ENCODE measurements around the gene EMX1.

EMX1 gene

DNA sequence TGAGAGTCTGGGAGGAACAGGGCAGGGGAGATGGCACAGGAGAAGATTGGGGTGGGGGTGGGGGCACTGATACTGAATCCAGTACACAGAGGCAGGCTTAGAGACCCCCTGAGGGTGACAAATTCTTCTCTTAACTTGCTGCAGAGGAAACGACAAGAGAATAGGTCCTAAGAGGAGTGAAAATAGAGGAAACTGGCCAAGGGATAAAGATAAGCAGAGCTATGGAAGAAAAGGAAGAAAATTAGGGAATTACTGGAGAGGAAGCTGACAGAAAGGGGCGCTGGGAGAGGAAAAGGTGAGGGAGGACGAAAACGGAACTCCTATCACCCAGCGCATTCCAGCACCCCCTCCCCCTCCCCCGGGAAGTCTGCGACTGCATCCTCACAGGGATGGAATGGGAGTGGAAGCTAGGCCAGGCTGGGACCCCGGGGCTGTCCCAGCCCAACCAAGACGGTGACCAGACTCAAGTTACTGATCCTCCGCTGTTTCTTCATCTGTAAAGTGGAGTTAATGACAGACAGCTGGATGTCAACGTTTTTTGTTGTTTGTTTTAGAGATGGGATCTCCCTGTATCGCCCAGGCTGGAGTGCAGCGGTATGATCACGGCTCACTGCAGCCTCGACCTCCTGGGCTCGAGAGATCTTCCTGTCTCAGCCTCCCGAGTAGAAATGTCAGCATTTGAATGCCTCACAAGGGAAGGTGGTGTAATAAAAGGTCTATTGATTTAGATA lies 2.6 kb upstream of the EMX1 start:
- H3K27ac ChIP-seq (ENCODE audit: low read length): no peak overlapping the region
- no peaks in the 10 kb centered on the region for H3K79me2 ChIP-seq (ENCODE audit: insufficient read depth, low read length)
- no peaks in the 10 kb centered on the region for H3K9me3 ChIP-seq (ENCODE audit: insufficient read depth, low read length, severe bottlenecking)
- peaks cover 9% of the 10 kb centered on the region for H3K27me3 ChIP-seq (ENCODE audit: insufficient read depth, low read length, poor library complexity)
- no peaks in the 10 kb centered on the region for H4K20me1 ChIP-seq (ENCODE audit: insufficient read depth, low read length)
- no peaks in the 10 kb centered on the region for H3K4me1 ChIP-seq (ENCODE audit: insufficient read depth, low read length)
- no peak overlapping the region for H2AFZ ChIP-seq (ENCODE audit: low read depth, low read length)
- no peak for DNase-seq
- no peak for TF ChIP-seq EZH2 (IDR thresholded peaks at IDR 0.05; ENCODE audit: borderline replicate concordance, low read depth, low read length, severe bottlenecking)
- TF ChIP-seq CTCF (IDR thresholded peaks at IDR 0.05; ENCODE audit: borderline replicate concordance, extremely low read depth, low read length, poor library complexity, severe bottlenecking): no peak
- H3K4me2 ChIP-seq (ENCODE audit: insufficient read depth, low read length): no peak overlapping the region
- no peaks in the 10 kb centered on the region for H3K36me3 ChIP-seq (ENCODE audit: insufficient read depth, low read length)
- ATAC-seq (ENCODE audit: insufficient read depth, low read depth): no peak
- no peak overlapping the region for H3K4me3 ChIP-seq (ENCODE audit: low read depth in 1 of 2, low read length in 2 of 2)
- no peak overlapping the region for H3K9ac ChIP-seq (ENCODE audit: low read depth, low read length)

GRCh38 chr2:72915320-72915906 lies 1.9 kb upstream of the EMX1 start:
- H2AFZ ChIP-seq (ENCODE audit: low read depth, low read length): no peak overlapping the region

GRCh38 chr2:72915907-72916742 lies 1.2 kb upstream of the EMX1 start:
- Histone ChIP-seq H3K27ac (ENCODE audit: low read length) (no peak overlapping the region), H3K79me2 (ENCODE audit: insufficient read depth, low read length) (no peaks in the 10 kb centered on the region), H3K9ac (ENCODE audit: low read depth, low read length) (no peak overlapping the region), H3K4me2 (ENCODE audit: insufficient read depth, low read length) (no peak overlapping the region), H4K20me1 (ENCODE audit: insufficient read depth, low read length) (no peaks in the 10 kb centered on the region), H3K36me3 (ENCODE audit: insufficient read depth, low read length) (no peaks in the 10 kb centered on the region), H2AFZ (ENCODE audit: low read depth, low read length) (no peak overlapping the region), H3K4me1 (ENCODE audit: insufficient read depth, low read length) (no peaks in the 10 kb centered on the region), H3K27me3 (ENCODE audit: insufficient read depth, low read length, poor library complexity) (peaks cover 9% of the 10 kb centered on the region), H3K9me3 (ENCODE audit: insufficient read depth, low read length, severe bottlenecking) (no peaks in the 10 kb centered on the region), H3K4me3 (ENCODE audit: low read depth in 1 of 2, low read length in 2 of 2) (no peak overlapping the region)
- TF ChIP-seq CTCF (IDR thresholded peaks at IDR 0.05; ENCODE audit: borderline replicate concordance, extremely low read depth, low read length, poor library complexity, severe bottlenecking) (no peak), EZH2 (IDR thresholded peaks at IDR 0.05; ENCODE audit: borderline replicate concordance, low read depth, low read length, severe bottlenecking) (no peak)
- DNase-seq (no peak), ATAC-seq (ENCODE audit: insufficient read depth, low read depth) (no peak)

More at GRCh38 chr2:72915320-72915906, 1.9 kb upstream of the EMX1 start:
- Histone ChIP-seq H3K4me2 (ENCODE audit: insufficient read depth, low read length) (no peak overlapping the region), H3K27ac (ENCODE audit: low read length) (no peak overlapping the region), H3K9me3 (ENCODE audit: insufficient read depth, low read length, severe bottlenecking) (no peaks in the 10 kb centered on the region), H3K4me3 (ENCODE audit: low read depth in 1 of 2, low read length in 2 of 2) (no peak overlapping the region), H4K20me1 (ENCODE audit: insufficient read depth, low read length) (no peaks in the 10 kb centered on the region), H3K9ac (ENCODE audit: low read depth, low read length) (no peak overlapping the region), H3K36me3 (ENCODE audit: insufficient read depth, low read length) (no peaks in the 10 kb centered on the region), H3K27me3 (ENCODE audit: insufficient read depth, low read length, poor library complexity) (peaks cover 9% of the 10 kb centered on the region), H3K4me1 (ENCODE audit: insufficient read depth, low read length) (no peaks in the 10 kb centered on the region), H3K79me2 (ENCODE audit: insufficient read depth, low read length) (no peaks in the 10 kb centered on the region)
- DNase-seq (no peak), ATAC-seq (ENCODE audit: insufficient read depth, low read depth) (no peak)
- TF ChIP-seq EZH2 (IDR thresholded peaks at IDR 0.05; ENCODE audit: borderline replicate concordance, low read depth, low read length, severe bottlenecking) (no peak), CTCF (IDR thresholded peaks at IDR 0.05; ENCODE audit: borderline replicate concordance, extremely low read depth, low read length, poor library complexity, severe bottlenecking) (no peak)
